ES-I3 (cell line): ENCODE data around the gene CARMIL3.
"Not testable (repeated sequence)": the region's sequence is repeated elsewhere in the genome, so short reads cannot be mapped to it uniquely, and the experiment has no call there.

ENCODE experiments used
- H3K36me3 ChIP-seq: 2 replicates; pipeline ENCODE4 v1.6.1; 2013; ENCODE audit warnings: mild to moderate bottlenecking, low read length, control low read depth, moderate library complexity; ENCODE audit not compliant: insufficient read depth
- H3K4me1 ChIP-seq: 2 replicates; pipeline ENCODE4 v1.6.1; 2013; ENCODE audit warnings: mild to moderate bottlenecking, control low read depth, low read length; ENCODE audit not compliant: insufficient read depth
- H3K9ac ChIP-seq: 2 replicates; pipeline ENCODE4 v1.6.1; 2013; ENCODE audit warnings: low read depth, mild to moderate bottlenecking, low read length, moderate library complexity
- H3K9me3 ChIP-seq: 2 replicates; pipeline ENCODE4 v1.6.1; 2013; ENCODE audit warnings: mild to moderate bottlenecking, low read length, moderate library complexity; ENCODE audit not compliant: control insufficient read depth, insufficient read depth

CARMIL3 gene

DNA sequence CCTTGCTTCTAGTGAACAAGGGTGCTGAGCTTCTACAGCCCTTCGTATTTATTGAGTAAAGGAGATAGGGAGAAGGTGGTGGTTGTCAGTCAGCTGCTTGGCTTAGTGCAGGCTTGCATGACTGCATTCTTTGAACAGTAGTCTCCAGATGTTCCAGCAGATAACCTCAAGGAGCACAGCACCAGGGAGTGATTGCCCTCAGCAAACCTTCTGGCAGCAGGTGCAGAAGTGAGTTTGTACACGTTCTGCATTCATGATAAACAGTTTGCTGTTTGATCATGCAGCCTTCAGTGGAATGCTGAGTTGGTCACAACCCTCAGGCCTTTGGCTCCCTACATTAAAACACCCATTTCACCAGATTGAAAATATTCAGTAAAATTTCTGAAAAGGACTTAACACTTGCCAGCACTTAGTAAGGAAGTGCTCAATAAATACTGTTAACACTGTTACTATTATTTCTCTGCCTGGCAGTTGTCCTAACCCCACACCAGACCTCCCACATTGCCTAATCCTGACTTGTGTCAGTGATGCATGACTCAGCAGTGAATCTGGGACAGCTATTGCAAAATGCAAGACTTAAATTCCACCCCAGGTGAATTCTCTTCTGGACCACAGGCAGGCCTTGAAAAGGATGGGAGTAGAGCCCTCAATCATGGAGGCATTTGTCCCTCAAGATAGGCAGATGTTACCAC, 18.9 kb upstream of the CARMIL3 start:
- no peak overlapping the region for H3K9ac ChIP-seq
- no peaks in the 10 kb centered on the region; the same call in 1 of the 2 replicates for H3K4me1 ChIP-seq
- H3K36me3 ChIP-seq, result no peaks in the 10 kb centered on the region
- H3K9me3 ChIP-seq, result no peaks in the 10 kb centered on the region; the same call in none of the 2 replicates

DNA sequence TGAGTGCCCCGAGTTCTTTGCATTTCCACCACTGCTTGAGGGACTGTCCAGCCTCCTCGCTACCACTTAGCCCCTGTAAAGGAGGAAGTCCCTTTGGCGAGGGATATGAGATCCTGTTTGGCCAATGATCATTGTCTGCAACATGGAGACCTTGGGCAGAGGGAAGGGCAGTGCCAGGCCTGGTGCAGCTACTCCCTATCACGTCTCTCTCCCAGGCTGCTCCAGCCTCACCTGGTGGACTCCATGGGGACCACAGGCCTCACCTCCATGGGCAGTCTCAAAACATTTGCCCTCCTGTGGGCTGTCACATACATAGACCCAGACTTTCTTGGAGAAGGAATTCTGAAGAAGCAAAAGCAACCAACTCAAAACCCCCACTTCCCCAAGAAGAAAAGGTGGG, 16.0 kb upstream of the CARMIL3 start:
- not testable (repeated sequence) for H3K4me1 ChIP-seq, H3K9me3 ChIP-seq, H3K36me3 ChIP-seq
- H3K9ac ChIP-seq, result peak overlapping the region; percentile 76; the same call in 1 of the 2 replicates

DNA sequence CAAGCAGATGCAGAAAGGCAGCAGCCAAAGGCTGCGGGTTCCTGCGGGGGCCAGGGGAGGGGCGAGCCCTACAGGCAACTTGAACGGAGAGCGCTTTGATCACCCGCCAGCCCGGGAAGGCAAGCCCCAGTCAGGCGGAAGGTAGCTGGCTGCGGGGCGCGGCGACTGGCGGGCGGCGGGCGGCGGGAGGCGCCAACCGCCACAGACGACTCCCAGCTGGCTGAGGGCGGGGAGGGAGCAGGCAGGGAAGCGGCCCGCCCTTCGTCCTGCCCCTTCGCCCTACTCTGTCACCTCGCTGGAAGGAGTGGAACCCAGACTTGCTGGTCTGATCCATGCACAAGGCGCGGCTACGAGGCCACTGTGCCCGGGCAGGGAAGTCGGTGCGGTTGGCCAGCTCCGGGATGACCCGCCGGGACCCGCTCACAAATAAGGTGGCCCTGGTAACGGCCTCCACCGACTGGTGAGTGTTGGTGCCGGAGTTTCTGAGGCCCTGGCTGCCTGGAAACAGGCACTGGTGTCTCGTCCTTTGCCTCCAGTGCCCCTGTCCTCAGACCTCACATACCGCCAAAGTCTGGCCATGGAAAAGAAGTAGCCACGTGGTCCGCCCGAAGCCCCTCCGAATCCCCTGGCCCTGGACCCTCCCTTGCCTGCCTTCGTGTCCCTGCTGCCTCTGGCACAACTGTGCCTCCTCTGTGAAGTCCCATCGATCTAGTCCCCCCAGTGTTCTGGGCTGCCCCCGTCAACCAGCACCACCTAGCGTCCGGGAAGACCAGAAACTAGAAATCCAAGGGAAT, 15.4 kb upstream of the CARMIL3 start:
- no peaks in the 10 kb centered on the region for H3K36me3 ChIP-seq
- no peaks in the 10 kb centered on the region; the same call in none of the 2 replicates for H3K9me3 ChIP-seq
- H3K9ac ChIP-seq, result peak overlapping the region; percentile 76
- no peaks in the 10 kb centered on the region; the same call in 1 of the 2 replicates for H3K4me1 ChIP-seq

DNA sequence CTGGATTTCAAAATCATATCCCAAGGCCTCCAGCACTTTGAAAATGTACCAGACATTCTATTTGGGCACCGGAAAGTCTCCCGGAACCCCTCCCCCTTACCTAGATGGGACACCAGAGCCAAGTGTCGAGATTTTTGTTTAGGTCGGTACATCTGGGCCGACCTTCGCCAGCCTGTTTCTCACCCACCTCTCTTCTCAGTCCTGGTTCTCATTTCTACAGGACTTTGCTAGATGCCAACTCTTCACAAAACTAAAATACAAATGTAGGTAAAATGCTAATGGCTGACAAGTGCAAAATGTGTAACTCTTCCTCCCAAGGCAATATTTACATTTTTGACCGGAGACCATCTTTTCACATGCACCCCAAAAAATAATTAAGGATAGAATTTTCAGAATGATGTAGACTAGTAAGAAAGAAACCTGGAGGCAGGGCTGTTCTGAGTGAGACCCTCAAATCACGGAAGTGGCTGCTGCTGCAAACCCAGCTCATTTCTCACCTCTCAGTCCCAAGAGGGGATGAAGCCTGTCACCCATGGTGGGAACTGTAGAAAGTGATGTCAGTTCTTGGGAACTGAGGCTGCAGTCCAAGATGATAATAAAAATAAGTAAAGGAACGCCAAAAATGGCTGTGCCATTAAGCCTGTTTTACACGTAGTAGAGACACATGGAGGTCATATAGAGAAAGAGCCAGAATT, 14.7 kb upstream of the CARMIL3 start:
- H3K36me3 ChIP-seq, H3K9me3 ChIP-seq, H3K4me1 ChIP-seq: not testable (repeated sequence)
- H3K9ac ChIP-seq, result peak overlapping the region; percentile 76; the same call in 1 of the 2 replicates

DNA sequence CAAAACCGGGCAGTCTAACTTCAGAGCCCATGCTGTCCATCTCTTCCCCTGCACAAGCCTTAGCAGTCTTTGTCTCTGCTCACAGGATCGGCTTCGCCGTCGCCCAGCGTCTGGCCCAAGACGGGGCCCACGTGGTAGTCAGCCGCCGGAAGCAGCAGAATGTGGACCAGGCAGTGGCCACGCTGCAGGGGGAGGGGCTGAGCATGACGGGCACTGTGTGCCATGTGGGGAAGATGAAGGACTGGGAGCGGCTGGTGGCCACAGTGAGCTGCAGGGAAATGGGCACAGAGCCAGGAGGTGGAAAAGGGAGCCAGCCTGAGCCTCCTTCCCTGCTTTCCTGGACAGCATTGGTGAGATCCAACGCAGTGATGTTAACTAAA, 14.2 kb upstream of the CARMIL3 start:
- no peak overlapping the region for H3K9ac ChIP-seq
- H3K36me3 ChIP-seq, result no peaks in the 10 kb centered on the region
- H3K4me1 ChIP-seq, result no peaks in the 10 kb centered on the region; the same call in 1 of the 2 replicates
- no peaks in the 10 kb centered on the region; the same call in 1 of the 2 replicates for H3K9me3 ChIP-seq

DNA sequence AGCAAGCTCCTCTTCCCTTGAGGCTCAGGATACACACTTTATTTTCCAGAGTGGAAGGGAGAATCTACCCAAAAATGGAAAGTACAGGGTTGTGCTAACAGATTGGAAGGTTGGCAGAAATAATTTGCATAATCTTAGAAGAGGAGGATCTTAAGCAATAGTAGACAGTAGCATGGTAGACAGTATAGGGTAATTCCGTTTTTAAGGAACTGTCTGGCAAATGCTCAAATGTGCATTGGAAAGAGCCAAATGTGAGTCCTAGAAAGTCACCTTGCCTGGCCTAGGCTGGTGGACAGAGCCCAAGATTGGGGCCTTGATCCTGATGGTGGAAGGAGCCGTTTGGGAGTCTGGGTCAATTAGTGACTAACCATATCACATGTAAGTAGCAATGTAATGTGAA, 13.1 kb upstream of the CARMIL3 start:
- Histone ChIP-seq H3K36me3 (no peaks in the 10 kb centered on the region), H3K4me1 (no peaks in the 10 kb centered on the region; the same call in 1 of the 2 replicates), H3K9me3 (no peaks in the 10 kb centered on the region), H3K9ac (no peak overlapping the region)

DNA sequence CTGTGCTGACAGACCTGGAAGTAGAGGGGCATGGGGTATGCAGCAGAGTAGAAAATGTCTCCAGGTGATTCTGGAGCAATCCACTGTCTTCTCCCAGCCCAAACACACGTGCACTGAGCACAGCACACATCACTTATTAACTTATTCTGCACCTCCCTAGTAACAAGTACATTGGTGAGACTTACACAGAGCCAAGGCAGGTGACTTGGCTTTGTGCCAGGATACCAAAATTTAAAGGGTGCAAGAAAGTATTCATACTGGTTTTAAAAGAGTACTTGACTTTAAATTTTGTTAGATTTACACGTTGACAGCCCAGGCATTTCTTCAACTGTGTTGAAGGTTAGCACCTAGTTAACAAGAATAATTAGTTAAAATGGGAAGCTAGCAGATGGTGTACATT, 11.1 kb upstream of the CARMIL3 start:
- H3K4me1 ChIP-seq, result no peaks in the 10 kb centered on the region
- no peaks in the 10 kb centered on the region for H3K36me3 ChIP-seq
- no peaks in the 10 kb centered on the region for H3K9me3 ChIP-seq
- H3K9ac ChIP-seq, result no peak overlapping the region

DNA sequence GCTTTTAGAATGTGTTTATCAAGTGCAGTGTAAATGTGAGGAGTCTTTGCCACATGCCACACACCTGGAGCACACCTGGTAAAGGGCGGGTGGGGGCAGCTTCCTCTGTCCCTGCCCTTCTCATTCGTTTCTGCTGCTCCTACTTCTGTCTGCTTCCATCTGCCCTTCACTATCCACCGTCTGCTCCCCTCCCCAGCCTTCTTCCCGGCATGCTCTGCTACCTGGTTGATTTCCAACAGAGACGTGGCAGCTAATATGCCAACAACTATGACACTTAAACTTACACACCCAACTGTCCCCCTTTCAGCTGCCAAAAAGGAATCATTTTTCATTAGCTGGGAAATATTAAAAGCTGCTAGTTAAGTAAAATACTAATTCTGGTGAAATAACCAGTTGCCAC, 9.1 kb upstream of the CARMIL3 start:
- Histone ChIP-seq H3K9ac (no peak overlapping the region), H3K9me3 (no peaks in the 10 kb centered on the region), H3K4me1 (no peaks in the 10 kb centered on the region), H3K36me3 (no peaks in the 10 kb centered on the region)

DNA sequence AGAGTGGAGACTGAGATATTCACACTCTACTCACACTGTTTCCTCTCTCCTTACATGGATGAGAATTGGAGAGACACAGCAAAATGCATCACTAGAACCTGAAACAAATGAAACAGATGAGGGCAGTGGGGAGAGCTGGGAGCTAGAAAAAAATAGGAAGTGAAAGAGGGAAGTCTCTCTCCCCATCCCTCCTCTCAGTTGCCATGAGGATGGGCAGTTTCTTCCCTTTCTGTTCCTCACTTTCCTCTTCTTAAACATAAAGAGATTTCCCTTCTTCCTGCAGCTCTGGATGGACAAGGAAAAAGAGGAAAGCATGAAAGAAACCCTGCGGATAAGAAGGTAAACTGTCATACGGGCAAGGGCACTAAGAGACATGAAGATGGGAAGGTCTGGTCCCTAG, 2.8 kb upstream of the CARMIL3 start:
- not testable (repeated sequence) for H3K4me1 ChIP-seq, H3K9ac ChIP-seq

DNA sequence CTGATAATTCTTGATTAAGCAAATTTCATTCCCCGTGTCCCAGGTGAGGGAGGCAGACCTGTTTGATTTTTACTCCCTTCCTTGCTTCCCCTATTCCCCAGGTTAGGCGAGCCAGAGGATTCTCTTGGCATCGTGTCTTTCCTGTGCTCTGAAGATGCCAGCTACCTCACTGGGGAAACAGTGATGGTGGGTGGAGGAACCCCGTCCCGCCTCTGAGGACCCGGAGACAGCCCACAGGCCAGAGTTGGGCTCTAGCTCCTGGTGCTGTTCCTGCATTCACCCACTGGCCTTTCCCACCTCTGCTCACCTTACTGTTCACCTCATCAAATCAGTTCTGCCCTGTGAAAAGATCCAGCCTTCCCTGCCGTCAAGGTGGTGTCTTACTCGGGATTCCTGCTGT, 1.1 kb upstream of the CARMIL3 start:
- H3K9ac ChIP-seq, result not testable (repeated sequence)

More for the DNA sequence above, 2.8 kb upstream of the CARMIL3 start:
- not testable (repeated sequence) for H3K36me3 ChIP-seq, H3K9me3 ChIP-seq

DNA sequence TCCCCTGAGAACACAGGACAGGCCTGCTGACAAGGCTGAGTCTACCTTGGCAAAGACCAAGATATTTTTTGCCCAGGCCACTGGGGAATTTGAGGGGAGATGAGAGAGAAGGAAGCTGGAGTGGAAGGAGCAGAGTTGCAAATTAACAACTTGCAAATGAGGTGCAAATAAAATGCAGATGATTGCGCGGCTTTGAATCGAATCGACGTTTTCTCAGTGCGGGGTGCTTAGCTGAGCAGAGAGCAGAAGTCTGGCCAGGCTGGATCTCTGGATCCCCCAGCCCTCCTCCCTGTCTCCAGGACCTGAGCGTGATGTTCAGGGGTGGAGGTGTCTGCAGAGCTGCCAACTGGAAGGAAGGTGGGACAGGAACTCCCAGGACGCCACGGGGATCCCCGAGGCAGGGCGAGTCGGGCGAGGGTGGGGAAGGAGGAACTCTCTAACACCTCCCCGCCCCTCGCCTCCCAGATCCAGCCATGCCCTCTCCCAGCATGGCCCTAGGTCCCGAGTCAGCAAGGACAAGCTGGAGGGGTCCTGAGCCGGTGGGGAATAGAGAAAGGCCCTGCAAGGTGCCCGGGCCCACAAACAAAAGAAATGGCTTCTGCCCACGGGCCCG, 527 bp upstream of the CARMIL3 start:
- Histone ChIP-seq H3K9ac (peak overlapping the region; percentile 72), H3K9me3 (no peaks in the 10 kb centered on the region), H3K36me3 (no peaks in the 10 kb centered on the region), H3K4me1 (no peaks in the 10 kb centered on the region)

More for the DNA sequence above, 1.1 kb upstream of the CARMIL3 start:
- not testable (repeated sequence) for H3K36me3 ChIP-seq, H3K4me1 ChIP-seq, H3K9me3 ChIP-seq

DNA sequence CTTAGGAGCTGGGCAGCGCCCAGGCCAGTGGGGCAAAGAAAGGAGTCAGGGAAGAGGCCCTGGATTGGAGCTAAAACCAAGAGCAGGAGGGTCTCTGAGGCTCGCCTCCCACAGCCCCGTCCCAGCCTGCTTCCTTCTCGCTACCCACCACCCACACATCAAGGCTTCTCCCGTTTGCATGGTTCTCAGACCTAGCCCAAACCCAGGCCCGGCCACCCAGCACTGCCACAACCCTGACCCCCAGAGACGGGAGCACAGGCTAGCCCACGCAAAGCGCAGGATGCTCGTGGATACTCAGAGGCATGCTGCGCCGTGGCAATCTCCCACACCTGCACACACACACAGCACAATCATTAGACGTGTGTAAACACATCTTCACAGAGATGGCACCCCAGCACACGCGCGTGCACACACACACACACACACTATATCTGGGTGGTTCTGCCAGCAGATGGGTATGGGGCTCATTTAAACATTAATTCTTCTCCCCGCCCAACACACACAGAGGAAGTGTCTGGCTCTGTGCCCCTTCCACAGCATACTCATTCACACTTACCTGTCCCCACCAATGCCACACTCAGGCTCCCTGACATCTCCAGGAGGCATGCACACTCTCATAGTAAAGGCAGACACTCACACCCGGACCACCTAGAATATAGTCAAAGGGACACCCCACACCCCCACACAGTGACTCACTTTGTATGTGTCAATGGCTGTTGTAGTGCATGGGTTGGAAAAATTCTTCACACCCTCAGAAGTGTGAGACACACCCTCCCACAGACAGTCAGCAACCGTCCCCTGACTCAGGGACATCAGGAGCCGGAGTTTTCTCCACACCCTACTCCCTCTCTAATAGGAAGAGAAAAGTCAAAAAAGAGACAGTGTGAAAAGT, 1.1 kb downstream of the CARMIL3 start:
- H3K9me3 ChIP-seq, result no peaks in the 10 kb centered on the region
- no peaks in the 10 kb centered on the region for H3K36me3 ChIP-seq
- peak overlapping the region; percentile 72; the same call in 1 of the 2 replicates for H3K9ac ChIP-seq
- H3K4me1 ChIP-seq, result no peaks in the 10 kb centered on the region

DNA sequence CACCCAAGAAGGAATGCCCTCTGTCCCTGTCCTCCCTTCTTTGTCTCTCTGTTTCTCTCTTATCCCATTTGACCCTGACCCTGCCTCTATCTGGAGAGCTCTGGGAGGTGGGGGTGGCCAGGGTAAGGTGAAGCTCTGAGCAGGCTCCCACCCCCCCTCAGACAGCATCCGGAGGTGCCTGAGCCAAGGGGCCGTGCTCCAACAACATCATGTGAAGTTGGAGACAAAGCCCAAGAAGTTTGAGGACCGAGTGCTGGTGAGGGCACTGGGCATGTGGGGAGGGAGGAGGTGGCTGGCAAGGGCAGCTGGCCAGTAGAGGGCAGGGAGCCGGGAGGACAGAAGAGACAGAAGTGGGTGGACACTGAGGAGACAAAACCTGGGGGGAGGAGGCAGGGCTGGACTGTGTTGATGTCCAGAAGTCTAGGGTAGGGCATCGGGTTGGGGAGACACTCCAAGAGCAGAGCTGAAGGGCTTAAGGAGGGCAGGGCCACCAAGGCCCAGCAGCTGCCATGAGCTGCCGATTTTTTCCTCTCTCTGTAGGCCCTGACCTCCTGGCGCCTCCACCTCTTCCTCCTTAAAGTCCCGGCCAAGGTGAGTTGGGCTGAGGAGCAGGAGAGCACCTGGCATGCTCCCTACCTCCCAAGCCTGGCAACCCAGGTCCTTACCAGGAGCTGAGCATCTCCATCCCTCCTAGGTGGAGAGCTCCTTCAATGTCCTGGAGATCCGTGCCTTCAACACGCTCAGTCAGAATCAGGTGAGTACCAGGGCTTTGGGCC, 1.9 kb downstream of the CARMIL3 start:
- Histone ChIP-seq H3K9me3 (no peaks in the 10 kb centered on the region), H3K9ac (no peak overlapping the region), H3K4me1 (0 out of 2 replicates have a peak, but pooled peaks cover 3% of the 10 kb centered on the region), H3K36me3 (no peaks in the 10 kb centered on the region)
